ENCODE results near the gene PILRA. TPM values are rescaled to one million over a fixed set of nuclear protein-coding genes. Genes with fewer than 3 reads are reported as not detected.

PILRA gene
- total RNA-seq, 1 experiment from 2014 or later = 3.2 TPM

GRCh38 chr7:100353685-100354330, 19.5 kb upstream of the PILRA start:
- Histone ChIP-seq H3K27ac (ENCODE audit: insufficient read length, low read depth, low read length) (no peak overlapping the region), H2BK12ac (ENCODE audit: insufficient read length, low read depth, low read length) (no peak overlapping the region), H3K79me2 (ENCODE audit: insufficient read depth, low read length) (no peaks in the 10 kb centered on the region), H3K4me2 (ENCODE audit: insufficient read depth, insufficient read length, low read length) (no peak overlapping the region), H3K79me1 (ENCODE audit: insufficient read depth, low read depth, low read length, poor library complexity, severe bottlenecking) (no peaks in the 10 kb centered on the region), H4K5ac (ENCODE audit: insufficient read length, low read depth, low read length) (no peak overlapping the region), H3K27me3 (ENCODE audit: insufficient read depth, low read length) (no peaks in the 10 kb centered on the region), H3K18ac (ENCODE audit: insufficient read length, low read depth, low read length) (no peak overlapping the region), H4K8ac (replicated peaks; ENCODE audit: insufficient read length, low read depth, low read length) (no peak overlapping the region), H3K56ac (ENCODE audit: insufficient read length, low read depth, low read length) (no peak overlapping the region), H4K20me1 (ENCODE audit: control insufficient read depth, insufficient read depth, insufficient read length) (no peaks in the 10 kb centered on the region), H3T11ph (ENCODE audit: low read length) (no peak overlapping the region), H3K9ac (ENCODE audit: extremely low read depth, insufficient read length, low read length) (no peak overlapping the region), H4K91ac (ENCODE audit: insufficient read length, low read depth, low read length) (no peak overlapping the region), H3K9me3 (ENCODE audit: control insufficient read depth, low read depth, low read length) (no peaks in the 10 kb centered on the region), H3K23me2 (ENCODE audit: insufficient read length, low read depth, low read length, poor library complexity, severe bottlenecking) (no peaks in the 10 kb centered on the region), H3K23ac (ENCODE audit: insufficient read length, low read depth, low read length) (no peak overlapping the region), H2BK20ac (ENCODE audit: low read depth, low read length, poor library complexity, severe bottlenecking) (no peak overlapping the region), H2AFZ (ENCODE audit: low read length) (no peak overlapping the region), H2BK5ac (ENCODE audit: insufficient read length, low read length) (no peak overlapping the region), H2BK15ac (ENCODE audit: low read depth, low read length) (no peak overlapping the region), H3K4me1 (ENCODE audit: insufficient read depth, low read length) (no peaks in the 10 kb centered on the region), H2AK5ac (ENCODE audit: insufficient read length, low read length) (no peak overlapping the region), H3K14ac (ENCODE audit: insufficient read depth, low read length) (no peak overlapping the region), H2BK120ac (ENCODE audit: low read depth, low read length, poor library complexity, severe bottlenecking) (no peak overlapping the region), H3K4ac (ENCODE audit: low read depth, low read length) (no peak overlapping the region)
- no peaks in the 10 kb centered on the region for H3K27me3 Mint-ChIP-seq (ENCODE audit: low read depth)
- no peak overlapping the region for H3K27ac Mint-ChIP-seq
- no peaks in the 10 kb centered on the region for H3K4me1 Mint-ChIP-seq
- WGBS (ENCODE audit: extremely low coverage, insufficient read length, low lambda C conversion rate) = no CpG with 5 or more reads among the region's 6 CpGs
- TF ChIP-seq CTCF (conservative IDR thresholded peaks at IDR 0.05) = no peak
- H3K9me3 Mint-ChIP-seq = no peaks in the 10 kb centered on the region
- peak; percentile 15 for DNase-seq
- H3K36me3 Mint-ChIP-seq (ENCODE audit: insufficient read depth in 1 of 3, low read depth in 3 of 3) = peaks cover 41 to 82% (median 72%) of the 10 kb centered on the region in 3 experiments; a peak in 6 of 7 replicates
- H3K4me3 Mint-ChIP-seq = no peak overlapping the region

All from H9 (cell line).